NCI-H446 treated with DMSO at 0.1 percent for 48 hours (cell line): ENCODE measurements around the gene TAF1B.
A peak's percentile ranks its signal among the peaks of the same experiment; 100 is the strongest.

Experiments used
- DNase-seq: peaks from one replicate; lab custom pipeline; 2025; lab: John Stamatoyannopoulos, UW

TAF1B gene

DNA sequence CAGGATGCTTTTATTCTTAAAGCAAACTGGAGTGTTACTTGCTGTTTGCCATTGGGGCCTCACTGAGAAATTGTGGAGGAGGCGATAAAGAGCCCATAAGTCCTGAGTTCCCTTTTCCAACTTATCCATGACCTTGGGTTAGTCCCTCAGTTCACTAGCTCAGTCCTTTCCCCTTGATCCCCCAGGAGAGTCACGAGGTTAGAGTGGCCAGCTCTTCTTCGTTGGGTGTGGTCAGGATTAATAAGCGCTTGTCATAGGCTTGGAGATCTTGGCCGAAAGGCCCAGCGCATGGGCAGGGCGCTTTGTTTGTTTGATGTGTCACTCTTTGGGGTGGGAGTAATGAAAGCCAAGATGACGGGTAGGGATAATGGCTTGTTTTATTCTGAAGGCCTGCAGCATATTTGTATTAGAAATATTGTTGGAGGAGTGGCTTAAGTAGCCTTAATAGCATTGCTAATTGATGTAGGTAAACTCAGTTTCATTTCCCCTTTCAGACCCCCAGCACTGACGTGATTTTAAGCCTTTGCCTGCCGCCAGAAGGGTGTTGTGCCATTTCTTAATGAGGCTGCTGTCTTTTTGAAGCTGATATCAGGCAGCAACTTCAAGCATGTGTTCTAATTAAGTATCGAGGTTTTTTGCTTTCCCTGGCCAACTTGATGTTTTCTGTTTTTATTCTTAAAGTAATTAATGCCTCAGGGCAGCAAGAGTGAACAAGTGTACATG lies 123.9 kb downstream of the TAF1B start:
- no peak for DNase-seq

DNA sequence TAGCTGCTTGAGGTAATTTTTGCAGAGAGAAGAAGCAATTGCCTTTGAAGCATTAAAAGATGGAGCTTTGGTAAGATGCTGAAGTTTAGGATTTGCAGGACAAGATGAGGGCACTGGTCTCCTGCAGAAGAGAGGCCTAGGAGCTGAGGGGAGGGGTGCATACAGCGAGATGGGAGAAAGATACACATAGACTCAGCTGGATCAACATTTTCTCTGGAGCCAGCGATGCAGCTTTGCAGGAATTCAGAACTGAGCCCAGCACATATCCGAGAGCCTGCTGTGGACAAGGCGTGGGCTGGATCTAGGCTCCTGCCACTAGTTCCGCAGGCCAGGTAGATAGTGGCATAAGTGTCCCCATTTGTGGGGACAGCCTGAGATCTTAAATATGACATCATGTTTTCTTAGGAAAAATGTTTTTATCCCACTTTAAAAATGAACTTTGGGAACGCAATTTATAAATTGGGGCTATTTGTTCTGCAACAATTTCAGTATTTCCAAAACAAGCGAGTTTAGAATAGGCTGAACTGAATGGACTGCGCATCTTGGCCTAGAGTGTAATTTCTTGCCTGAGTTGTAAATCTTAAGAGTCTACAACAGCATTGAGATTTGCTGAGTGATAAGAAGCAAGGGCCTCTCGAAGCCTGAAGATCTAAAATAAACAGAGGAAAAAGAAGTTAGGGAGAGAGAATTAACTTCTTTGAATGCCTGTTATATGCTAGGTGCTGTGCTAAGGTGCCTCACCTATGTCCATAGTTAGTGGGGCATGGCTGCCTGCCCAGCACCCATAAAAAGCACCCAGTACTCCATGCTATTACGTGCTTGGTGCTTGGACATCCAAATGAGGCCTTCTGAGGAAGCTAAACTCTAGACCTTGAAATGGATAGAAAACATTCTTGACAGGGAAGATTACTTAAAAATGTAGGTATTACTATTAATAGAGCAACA lies 125.6 kb downstream of the TAF1B start:
- no peak for DNase-seq

DNA sequence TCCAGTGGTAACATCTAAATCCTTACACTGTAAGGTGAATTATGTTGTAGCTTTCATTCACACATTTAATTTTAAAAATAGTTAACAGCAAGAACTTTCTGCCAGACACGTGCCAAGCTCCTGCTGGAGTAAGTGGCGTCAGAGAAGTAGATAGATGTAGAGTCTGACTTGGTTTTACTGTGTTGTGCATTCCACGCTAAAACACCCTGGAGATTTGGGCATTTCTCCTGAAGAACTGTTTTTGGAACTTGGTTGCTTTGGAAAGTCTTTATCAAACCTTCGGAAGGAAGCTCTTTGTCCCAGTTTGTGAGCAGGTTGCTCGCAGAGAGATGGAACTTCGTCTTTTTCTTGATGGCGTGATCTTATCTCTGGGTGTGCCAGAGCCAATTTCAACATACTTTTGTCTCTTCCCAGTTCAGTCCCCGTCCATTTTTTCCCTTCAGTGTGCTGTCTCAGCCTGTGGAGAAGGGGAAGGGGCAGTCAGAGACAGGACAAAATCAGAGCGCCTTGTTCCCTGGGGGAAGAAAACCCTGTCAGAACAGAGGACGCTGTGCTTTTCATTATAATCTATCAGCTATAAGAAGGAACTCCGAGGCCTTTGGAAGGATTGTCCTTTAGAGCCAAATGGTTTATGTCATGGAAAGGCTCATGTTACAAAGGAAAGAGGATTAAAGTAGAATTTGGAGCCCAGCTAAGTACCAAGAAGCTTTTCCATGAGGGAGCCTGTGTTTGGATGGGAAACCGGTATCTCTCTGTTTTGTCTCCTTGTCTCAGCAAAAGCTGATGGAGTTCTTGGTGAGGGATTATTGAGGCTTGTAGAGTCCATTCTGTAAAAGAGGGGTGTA lies 127.1 kb downstream of the TAF1B start:
- DNase-seq, result no peak

DNA sequence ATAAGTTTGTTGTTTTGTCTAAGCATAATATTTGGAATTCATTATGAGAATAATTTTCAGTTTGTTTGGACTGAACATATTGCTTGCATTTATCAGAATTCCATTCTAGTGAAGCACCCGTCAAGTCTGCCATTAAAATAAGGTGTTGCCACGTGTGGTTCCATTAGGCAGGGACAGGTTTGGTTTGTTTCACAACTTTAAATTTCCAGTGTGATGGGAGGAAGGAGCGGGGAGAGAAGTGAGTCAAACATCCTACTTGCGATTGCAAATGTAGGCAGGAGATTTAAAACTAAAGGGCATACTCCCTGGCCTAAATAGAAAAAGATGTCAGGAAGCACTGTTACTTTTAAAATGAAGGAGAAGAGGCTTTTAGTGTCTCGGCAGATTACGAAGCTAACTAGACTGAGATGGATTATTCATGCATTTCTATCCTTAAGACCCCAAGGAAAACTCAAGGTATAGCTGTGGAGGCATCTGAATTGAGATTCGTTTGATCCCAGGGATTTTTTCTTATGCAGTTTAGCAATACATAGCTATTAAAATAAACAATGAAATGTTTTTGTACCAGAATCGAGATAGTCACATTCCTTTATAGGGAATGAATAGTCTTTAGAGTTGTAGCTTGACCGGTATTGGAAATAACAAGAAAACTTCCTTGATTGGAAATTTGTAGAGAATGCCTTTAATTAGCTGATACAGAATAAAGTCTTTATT lies 128.0 kb downstream of the TAF1B start:
- DNase-seq, result no peak

- DNase-seq, result no peak
Observed at GRCh38 chr2:9971890-9972289, 128.6 kb downstream of the TAF1B start.

DNA sequence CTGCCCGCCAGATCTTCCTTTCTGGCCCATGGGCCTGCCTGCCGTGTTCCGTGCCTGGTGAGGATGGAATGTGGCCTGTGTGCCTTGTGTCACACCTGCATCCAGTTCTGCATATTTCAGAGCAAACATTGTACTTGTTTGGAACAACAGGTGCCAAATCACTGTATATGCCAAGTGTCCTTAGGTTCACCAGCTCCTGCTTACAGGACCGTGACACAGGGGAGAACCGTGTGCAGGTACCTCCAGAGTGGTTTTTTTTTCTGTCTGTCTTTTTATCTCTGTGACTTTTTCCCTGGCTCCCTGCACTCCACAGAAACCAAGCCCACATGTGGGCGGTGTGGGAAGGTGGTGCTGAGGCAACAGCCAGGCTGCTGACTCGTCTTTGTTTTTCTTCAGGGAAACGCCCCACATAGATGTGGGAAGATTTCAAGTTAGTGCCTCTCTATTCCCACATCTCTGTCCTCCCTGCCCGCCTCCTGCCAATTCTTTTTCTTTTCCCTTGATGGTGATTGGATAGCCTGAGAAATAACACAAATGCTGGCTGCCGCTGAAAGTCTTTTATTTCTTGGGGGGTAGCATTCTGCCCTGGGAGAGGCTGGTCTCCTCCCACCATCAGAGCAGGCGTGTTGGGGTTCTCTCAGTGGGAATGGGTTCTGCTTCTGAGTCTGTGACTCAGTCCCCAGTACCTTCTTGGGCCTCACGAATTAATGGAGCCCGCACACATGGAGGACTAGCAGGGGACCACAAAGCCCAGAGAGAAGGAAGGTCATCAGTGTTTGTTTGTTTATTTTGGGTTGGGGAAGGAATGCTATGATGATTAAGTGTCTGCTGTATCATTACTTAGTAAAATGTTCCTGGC lies 129.6 kb downstream of the TAF1B start:
- DNase-seq, result no peak

DNA sequence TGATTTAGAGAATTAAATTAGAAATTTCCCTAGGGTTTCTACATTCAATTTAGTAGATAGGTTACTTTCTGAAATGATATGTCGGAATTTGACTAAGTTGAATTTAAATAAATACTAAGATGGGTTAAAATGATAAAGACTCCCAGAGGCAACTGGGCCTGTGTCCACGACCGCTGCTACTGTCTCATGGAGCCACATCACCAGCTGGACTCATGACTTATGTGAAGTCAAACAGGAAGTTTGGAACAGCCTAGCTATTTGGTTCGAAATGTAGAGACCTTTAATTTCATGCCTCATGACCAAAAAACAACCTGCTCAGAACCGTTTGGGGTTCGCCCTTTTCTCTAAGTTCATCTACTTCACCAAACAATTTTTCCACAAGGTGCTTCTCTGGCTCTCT lies 130.4 kb downstream of the TAF1B start:
- no peak for DNase-seq

DNA sequence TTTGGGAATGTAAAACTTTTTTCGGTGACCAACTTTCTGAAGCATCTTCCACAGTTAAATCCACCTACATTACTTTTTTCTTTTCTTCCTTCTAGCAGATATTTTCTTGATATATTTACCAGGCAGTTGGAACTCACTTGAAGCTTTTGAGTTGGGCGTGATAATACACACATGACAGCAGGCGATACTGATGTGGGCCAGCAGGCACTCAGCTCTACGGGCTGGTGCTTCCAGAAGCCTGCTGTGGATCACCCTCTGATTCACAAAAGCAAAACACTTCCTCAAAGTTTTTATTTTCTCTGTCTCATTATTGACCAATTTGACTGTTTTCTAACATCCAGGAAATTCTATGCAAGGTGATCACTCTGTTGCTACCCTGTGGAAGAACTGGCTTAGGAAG lies 131.1 kb downstream of the TAF1B start:
- no peak for DNase-seq

GRCh38 chr2:9975328-9975727 lies 132.1 kb downstream of the TAF1B start:
- DNase-seq, result no peak

DNA sequence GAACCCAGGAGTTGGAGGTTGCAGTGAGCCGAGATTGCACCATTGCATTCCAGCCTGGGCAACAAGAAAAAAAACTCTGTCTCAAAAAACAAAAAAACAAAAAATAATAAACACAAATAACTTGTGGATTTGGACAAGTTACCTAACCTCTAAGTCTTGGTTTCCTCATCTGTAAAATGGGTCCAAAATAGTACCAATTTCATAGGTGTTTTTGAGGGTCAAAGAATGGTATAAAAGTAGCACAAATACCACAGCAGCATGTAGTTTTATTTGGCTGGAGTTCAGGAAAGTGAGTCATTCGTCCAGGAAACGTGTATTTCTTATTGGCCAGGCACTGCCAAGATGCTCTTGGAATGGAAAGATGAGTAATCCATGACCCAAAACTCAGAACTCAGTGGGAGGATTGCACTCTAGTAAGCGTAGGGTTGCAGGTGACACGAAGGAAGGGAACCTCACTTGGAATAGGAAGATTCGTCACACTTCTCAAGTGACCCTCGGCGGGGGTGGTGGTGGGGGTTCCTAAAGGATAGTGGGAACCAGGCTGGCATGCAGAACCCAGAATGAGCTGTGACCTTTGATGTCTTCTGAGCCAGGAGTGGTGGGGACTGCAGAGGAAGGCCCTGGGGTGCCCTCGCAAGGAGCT lies 132.7 kb downstream of the TAF1B start:
- peak; percentile 40 for DNase-seq

DNA sequence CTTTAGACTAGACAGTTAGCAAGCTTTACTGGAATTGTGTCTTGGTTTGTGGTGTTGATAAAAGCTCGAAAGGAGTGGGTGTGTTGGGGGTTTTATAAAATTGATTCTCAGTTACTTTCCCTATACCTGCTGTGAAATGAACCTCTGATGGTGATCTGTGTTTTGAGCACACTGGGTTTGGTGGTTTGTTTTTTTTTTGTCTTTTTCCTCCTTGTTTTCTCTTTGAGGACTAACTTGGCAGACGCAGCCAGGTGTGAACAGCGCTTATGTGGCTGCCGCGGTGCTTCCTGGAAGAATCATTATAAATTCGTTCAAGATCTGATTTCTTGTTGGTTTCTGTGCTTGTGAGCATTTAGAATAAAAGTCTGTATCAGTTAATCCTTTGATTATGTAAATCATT lies 136.7 kb downstream of the TAF1B start:
- DNase-seq, result no peak

GRCh38 chr2:9980520-9980919 lies 137.2 kb downstream of the TAF1B start:
- no peak for DNase-seq

- no peak for DNase-seq
Observed at GRCh38 chr2:9981655-9982054, 138.4 kb downstream of the TAF1B start.

GRCh38 chr2:9982248-9982647 lies 139.0 kb downstream of the TAF1B start:
- no peak for DNase-seq

DNA sequence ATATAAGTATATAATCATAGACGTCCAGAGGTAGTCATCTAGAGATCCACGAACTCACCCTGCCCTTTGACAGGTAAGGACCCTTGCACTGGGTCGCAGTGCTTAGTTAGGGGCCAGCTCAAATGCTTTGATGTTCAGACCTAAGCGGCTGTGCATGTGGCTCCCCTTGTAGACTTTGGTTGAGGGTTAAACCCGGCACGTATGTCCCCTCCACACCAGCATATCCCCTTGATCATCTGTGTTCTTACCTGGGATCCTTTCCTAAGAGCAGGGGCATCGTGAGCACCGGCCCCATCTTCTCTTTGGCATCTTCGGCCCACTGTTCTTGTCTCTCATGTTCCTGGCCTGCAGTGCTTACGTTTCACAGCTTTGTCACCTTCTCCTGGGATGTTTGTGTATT lies 139.6 kb downstream of the TAF1B start:
- DNase-seq, result no peak

DNA sequence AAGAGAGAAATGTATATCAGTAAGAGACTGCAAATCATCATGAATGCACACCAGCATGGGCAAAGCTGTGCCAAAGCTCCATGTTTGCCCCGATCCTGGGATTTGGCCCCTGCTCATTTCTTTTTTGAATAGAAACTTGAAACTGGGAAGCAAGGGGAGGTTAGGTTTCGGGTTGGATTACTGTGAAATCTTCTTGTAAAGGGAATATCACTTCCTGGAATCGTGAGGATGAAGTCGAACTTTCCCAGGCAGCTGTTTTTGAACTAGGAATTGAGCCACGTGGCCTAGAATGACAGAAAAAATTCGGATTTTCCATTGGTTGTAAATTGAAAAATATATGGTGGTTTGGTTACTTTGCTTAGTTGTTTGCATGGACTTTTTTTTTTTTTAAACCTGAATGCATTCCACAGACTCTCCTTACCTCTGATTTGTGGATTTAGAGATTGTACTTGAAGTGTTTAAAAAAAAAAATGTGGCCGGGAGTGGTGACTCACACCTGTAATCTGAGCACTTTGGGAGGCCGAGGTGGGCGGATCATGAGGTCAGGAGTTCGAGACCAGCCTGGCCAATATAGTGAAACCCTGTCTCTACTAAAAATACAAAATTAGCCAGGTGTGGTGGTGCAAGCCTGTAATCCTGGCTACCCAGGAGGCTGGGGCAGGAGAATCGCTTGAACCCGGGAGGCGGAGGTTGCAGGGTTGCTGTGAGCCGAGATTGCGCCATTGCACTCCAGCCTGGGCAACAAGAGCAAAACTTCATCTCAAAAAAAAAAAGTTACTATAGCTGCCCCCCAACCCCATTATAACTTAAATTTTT lies 140.3 kb downstream of the TAF1B start:
- DNase-seq, result no peak
